ENCODE measurements around the gene NYNRIN.
"Not testable (repeated sequence)": the region's sequence is repeated elsewhere in the genome, so short reads cannot be mapped to it uniquely, and the experiment has no call there.

- TF ChIP-seq POLR2AphosphoS5 (IDR thresholded peaks at IDR 0.05; ENCODE audit: low read depth, low read length); CTCF (IDR thresholded peaks at IDR 0.05 in 2 of 3, conservative IDR thresholded peaks at IDR 0.05 in 1 of 3; ENCODE audit: borderline replicate concordance in 1 of 3, insufficient read depth in 1 of 3, low read depth in 2 of 3, low read length in 2 of 3); POLR2A (IDR thresholded peaks at IDR 0.05; ENCODE audit: borderline replicate concordance, extremely low read depth, insufficient read depth, insufficient read length): not testable (repeated sequence)
Measured at GRCh38 chr14:24387579-24387978, 11.2 kb upstream of the NYNRIN start.

Data from HCT116 (cell line).